Measurements from ENCODE around the gene ZNF385B. TPM values are rescaled to one million over a fixed set of nuclear protein-coding genes. Genes with fewer than 3 reads are reported as not detected.

ZNF385B gene
- total RNA-seq, 4 donors from 2014 or later: 2.2 to 5.0 (median 4.0) TPM

DNA sequence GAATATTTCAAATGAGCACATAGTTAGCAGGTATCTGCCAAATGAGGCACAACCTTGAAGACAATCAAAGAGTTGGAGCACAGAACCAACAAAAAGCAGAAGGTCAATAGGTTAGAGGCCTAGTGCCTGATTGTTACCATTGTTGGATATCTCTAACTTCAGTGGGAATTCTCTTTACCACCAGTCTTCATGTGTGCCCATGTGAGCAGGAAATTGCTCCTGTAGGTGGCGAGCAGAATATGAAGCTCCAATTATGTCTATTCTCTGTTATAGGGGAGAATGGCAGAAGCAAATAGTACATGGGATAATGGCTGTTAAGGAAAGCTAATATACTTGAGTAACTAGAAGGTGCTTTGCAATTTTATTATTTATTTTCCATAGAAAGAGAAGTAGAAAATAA, 14.9 kb upstream of the ZNF385B start:
- no peak for DNase-seq (ENCODE audit: extremely low spot score)
- H3K9me3 ChIP-seq: no peaks in the 10 kb centered on the region
- H3K4me1 ChIP-seq: peaks cover 0 to 6% (median 0%) of the 10 kb centered on the region in 4 donors
- H3K27me3 ChIP-seq: no peaks in the 10 kb centered on the region
- 94% methylated on average over 1 of the region's 1 CpG for WGBS
- no peaks in the 10 kb centered on the region for H3K36me3 ChIP-seq
- intact Hi-C loops (cut with DNase I): no loop called here
- H3K27ac ChIP-seq (replicated peaks in 1 of 4): no peak overlapping the region
- TF ChIP-seq EP300 (IDR thresholded peaks at IDR 0.05) (no peak), POLR2AphosphoS5 (IDR thresholded peaks at IDR 0.05) (no peak), POLR2A (IDR thresholded peaks at IDR 0.05; ENCODE audit: low read depth) (no peak)
- TF ChIP-seq, protein P1, sequence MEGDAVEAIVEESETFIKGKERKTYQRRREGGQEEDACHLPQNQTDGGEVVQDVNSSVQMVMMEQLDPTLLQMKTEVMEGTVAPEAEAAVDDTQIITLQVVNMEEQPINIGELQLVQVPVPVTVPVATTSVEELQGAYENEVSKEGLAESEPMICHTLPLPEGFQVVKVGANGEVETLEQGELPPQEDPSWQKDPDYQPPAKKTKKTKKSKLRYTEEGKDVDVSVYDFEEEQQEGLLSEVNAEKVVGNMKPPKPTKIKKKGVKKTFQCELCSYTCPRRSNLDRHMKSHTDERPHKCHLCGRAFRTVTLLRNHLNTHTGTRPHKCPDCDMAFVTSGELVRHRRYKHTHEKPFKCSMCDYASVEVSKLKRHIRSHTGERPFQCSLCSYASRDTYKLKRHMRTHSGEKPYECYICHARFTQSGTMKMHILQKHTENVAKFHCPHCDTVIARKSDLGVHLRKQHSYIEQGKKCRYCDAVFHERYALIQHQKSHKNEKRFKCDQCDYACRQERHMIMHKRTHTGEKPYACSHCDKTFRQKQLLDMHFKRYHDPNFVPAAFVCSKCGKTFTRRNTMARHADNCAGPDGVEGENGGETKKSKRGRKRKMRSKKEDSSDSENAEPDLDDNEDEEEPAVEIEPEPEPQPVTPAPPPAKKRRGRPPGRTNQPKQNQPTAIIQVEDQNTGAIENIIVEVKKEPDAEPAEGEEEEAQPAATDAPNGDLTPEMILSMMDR (IDR thresholded peaks at IDR 0.05): no peak
- H3K4me3 ChIP-seq: no peak overlapping the region

DNA sequence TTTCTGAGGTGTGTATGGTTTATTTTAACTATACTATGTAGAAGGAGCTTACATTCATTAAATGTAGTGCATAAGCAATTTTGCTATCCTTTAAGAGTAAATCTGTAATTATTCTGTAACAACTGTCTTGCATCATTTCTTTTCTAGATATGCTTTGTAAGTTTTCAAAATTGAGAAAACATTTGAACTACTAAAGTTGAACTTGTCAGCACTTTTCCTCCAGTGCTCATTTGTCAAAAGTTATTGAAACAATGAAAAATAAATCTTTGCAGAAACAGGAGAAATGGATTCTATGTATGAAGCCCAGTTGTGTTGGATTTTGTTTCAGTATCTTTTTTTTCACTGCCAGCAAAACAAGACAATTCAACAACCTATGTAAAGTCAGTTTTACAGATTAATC, 14.5 kb upstream of the ZNF385B start:
- Histone ChIP-seq H3K4me3 (no peak overlapping the region), H3K27ac (replicated peaks in 1 of 4) (no peak overlapping the region), H3K9me3 (no peaks in the 10 kb centered on the region), H3K36me3 (no peaks in the 10 kb centered on the region), H3K27me3 (no peaks in the 10 kb centered on the region), H3K4me1 (peaks cover 0 to 6% (median 0%) of the 10 kb centered on the region in 4 donors)
- TF ChIP-seq EP300 (IDR thresholded peaks at IDR 0.05) (no peak), POLR2A (IDR thresholded peaks at IDR 0.05; ENCODE audit: low read depth) (no peak), POLR2AphosphoS5 (IDR thresholded peaks at IDR 0.05) (no peak)
- TF ChIP-seq, protein P1 (IDR thresholded peaks at IDR 0.05): no peak
- DNase-seq (ENCODE audit: extremely low spot score): no peak
- intact Hi-C loops (cut with DNase I): no loop called here

DNA sequence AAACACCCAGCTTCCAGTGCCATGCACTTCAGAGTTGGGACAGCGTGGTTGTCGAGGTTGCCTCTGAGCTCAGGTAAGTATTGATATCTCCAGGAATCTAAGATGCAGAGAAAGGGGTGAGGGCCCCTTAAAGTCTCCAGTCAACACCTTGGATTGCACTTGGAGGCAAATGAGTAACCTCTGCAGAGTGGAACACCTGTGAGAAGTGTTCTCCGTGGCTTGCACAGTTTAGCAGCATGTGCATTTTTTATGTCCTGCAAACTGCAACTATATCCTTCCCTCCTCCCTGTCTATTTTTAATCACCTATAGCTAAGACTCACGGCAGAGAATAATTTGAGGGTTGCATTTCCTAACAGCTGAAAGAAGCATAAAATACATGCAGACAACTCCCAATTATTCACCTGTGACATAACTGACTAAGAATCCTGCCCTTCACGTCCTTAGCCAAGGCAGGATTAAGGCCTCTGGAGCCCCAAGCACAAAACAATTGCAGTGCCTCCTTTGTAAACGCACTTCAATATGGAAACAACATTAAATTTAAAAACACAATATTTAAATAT, 1.6 kb upstream of the ZNF385B start:
- H3K27me3 ChIP-seq: peaks cover 0 to 21% (median 0%) of the 10 kb centered on the region in 4 donors

DNA sequence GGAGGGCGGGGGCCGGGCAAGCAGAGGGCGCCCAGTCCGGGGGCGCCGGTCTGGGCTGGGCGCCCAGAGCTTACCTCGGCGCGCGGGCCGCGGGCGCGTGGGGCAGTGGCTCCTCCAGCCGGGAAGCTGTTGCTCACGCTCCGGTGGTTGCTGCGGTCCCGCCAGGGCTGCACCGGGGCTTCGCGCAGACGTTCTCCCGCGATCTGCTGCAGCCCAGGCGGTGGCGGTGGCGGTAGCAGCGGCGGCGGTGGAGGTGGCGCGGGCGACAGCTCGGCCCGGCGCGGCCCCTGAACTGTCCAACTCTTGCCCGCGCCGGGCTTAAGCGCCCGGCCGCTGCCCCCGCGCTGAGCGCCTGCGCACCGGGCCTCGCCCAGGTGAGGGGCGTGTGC, 391 bp downstream of the ZNF385B start:
- Histone ChIP-seq H3K9me3 (no peaks in the 10 kb centered on the region), H3K36me3 (no peaks in the 10 kb centered on the region), H3K27ac (replicated peaks in 1 of 4) (peak overlapping the region; percentile 79 to 86 (median 82)), H3K4me3 (peak overlapping the region; percentile 67 to 79 (median 70)), H3K27me3 (peaks cover 0 to 21% (median 0%) of the 10 kb centered on the region in 4 donors), H3K4me1 (peaks cover 7 to 41% (median 32%) of the 10 kb centered on the region in 4 donors)
- intact Hi-C loops (cut with DNase I): no loop called here
- TF ChIP-seq, protein P1 (IDR thresholded peaks at IDR 0.05): no peak
- TF ChIP-seq POLR2AphosphoS5 (IDR thresholded peaks at IDR 0.05) (no peak), POLR2A (IDR thresholded peaks at IDR 0.05; ENCODE audit: low read depth) (no peak)
- no peak for DNase-seq (ENCODE audit: extremely low spot score)
- no CpG with 5 or more reads among the region's 52 CpGs for WGBS

More for the DNA sequence above, 1.6 kb upstream of the ZNF385B start:
- Histone ChIP-seq H3K27ac (replicated peaks in 1 of 4) (peak overlapping the region in 1 of 4 donors; percentile 86), H3K4me1 (peaks cover 7 to 31% (median 30%) of the 10 kb centered on the region in 4 donors), H3K4me3 (no peak overlapping the region), H3K36me3 (no peaks in the 10 kb centered on the region), H3K9me3 (no peaks in the 10 kb centered on the region)
- intact Hi-C loops (cut with DNase I): no loop called here
- no peak for TF ChIP-seq EP300 (IDR thresholded peaks at IDR 0.05)
- no peak for TF ChIP-seq POLR2AphosphoS5 (IDR thresholded peaks at IDR 0.05)
- TF ChIP-seq, protein P1 (IDR thresholded peaks at IDR 0.05): no peak
- no peak for TF ChIP-seq POLR2A (IDR thresholded peaks at IDR 0.05; ENCODE audit: low read depth)
- 80% methylated on average over 6 of the region's 6 CpGs for WGBS
- no peak for DNase-seq (ENCODE audit: extremely low spot score)

Measured in esophagus muscularis mucosa (tissue), 4 donors.